CD4-positive, alpha-beta T cell (primary cell): ENCODE results near the gene TEX51. TPM values are rescaled to one million over a fixed set of nuclear protein-coding genes. Genes with fewer than 3 reads are reported as not detected.

Source experiments
- ATAC-seq: fragments of 200-7000 bp; cut with Tn5 transposase; one replicate; pipeline ENCODE4 v1.10.0; 2022; ENCODE audit warnings: mild to moderate bottlenecking; ENCODE audit not compliant: poor library complexity
- CTCF ChIA-PET: fragments of 350-600 bp; sonication (Branson Sonifier 250); formaldehyde crosslinking; loops from one replicate; lab custom pipeline; 2021; ENCODE audit warnings: antibody characterized with exemption, inconsistent platforms; lab: Charles Lee
- POLR2A ChIA-PET: fragments of 350-600 bp; sonication (Branson Sonifier 250); formaldehyde crosslinking; loops from one replicate; lab custom pipeline; 2021; ENCODE audit warnings: antibody characterized with exemption, inconsistent platforms; lab: Charles Lee
- DNase-seq, 14 experiments: peaks; one replicate each; pipeline ENCODE4 v3.0.0-alpha.2; 2013 to 2020; ENCODE audit warnings: mixed read lengths in 2 of 14
- H3K27ac ChIP-seq, 2 donors: one replicate each; pipeline versions ENCODE4 v1.5.1 to v1.7.0; 2013; ENCODE audit warnings: low read length in 2 of 2, low read depth in 1 of 2, mild to moderate bottlenecking in 1 of 2
- H3K27me3 ChIP-seq, 2 experiments: 1 replicate in 1 of 2; 2 replicates in 1 of 2; pipeline versions ENCODE4 v1.6.1 to v1.7.0; 2013; ENCODE audit warnings: low read length in 2 of 2, control low read depth in 1 of 2, mild to moderate bottlenecking in 1 of 2, moderate library complexity in 1 of 2; ENCODE audit not compliant: insufficient read depth in 2 of 2, control insufficient read depth in 1 of 2
- H3K36me3 ChIP-seq: one replicate; pipeline ENCODE4 v1.6.1; 2013; ENCODE audit warnings: low read length, control low read depth; ENCODE audit not compliant: insufficient read depth
- H3K4me1 ChIP-seq: one replicate; pipeline ENCODE4 v1.6.1; 2013; ENCODE audit warnings: low read length, control low read depth; ENCODE audit not compliant: insufficient read depth
- H3K4me3 ChIP-seq: one replicate; pipeline ENCODE4 v1.5.1; 2013; ENCODE audit warnings: mild to moderate bottlenecking, low read length, moderate library complexity
- H3K9me3 ChIP-seq, 2 experiments: 1 replicate in 1 of 2; 2 replicates in 1 of 2; pipeline versions ENCODE4 v1.6.1 to v1.7.0; 2013; ENCODE audit warnings: low read length in 2 of 2, mild to moderate bottlenecking in 2 of 2, control low read depth in 1 of 2, moderate library complexity in 1 of 2; ENCODE audit not compliant: control insufficient read depth in 1 of 2, insufficient read depth in 1 of 2
- H3K27ac Mint-ChIP-seq: one replicate; pipeline ENCODE4 v1.8.0; 2020; ENCODE audit warnings: mixed read lengths
- H3K27me3 Mint-ChIP-seq: one replicate; pipeline ENCODE4 v1.8.0; 2021; ENCODE audit warnings: mixed read lengths
- H3K36me3 Mint-ChIP-seq: one replicate; pipeline ENCODE4 v1.8.0; 2021; ENCODE audit warnings: low read depth, mixed read lengths
- H3K4me1 Mint-ChIP-seq: one replicate; pipeline ENCODE4 v1.8.0; 2021; ENCODE audit warnings: low read depth, mixed read lengths
- H3K4me3 Mint-ChIP-seq: one replicate; pipeline ENCODE4 v1.8.0; 2020; ENCODE audit warnings: mild to moderate bottlenecking, mixed read lengths
- H3K9me3 Mint-ChIP-seq: one replicate; pipeline ENCODE4 v1.8.0; 2020; ENCODE audit warnings: mixed read lengths
- CTCF ChIP-seq: fragments of 200-600 bp; IDR thresholded peaks from one replicate; pipeline ENCODE4 v1.8.0; 2022; ENCODE audit warnings: antibody characterized with exemption, mild to moderate bottlenecking
- intact Hi-C, 2 experiments: fragments of 100-400 bp; cut with DNase I in 1 of 2; cut with micrococcal nuclease in 1 of 2; formaldehyde crosslinking; loops; one replicate each; pipeline versions ENCODE4 v1.15.1 to v1.9.0; 2023 to 2025; cut with DNase I, micrococcal nuclease
- total RNA-seq, 174 experiments: library from RNA in 2 of 174; stranded (reverse) in 2 of 174; gene quantifications; one replicate each; pipeline ENCODE4 v1.2.3 and lab custom pipeline; 2021 to 2026

TEX51 gene
- total RNA-seq, 2 experiments from 2014 or later = not detected

GRCh38 chr2:126879348-126880298 lies 19.1 kb upstream of the TEX51 start:
- no peak for ATAC-seq
- Histone ChIP-seq H3K36me3 (no peaks in the 10 kb centered on the region), H3K4me3 (no peak overlapping the region), H3K27me3 (no peaks in the 10 kb centered on the region), H3K4me1 (no peaks in the 10 kb centered on the region), H3K27ac (no peak overlapping the region), H3K9me3 (peaks cover 15 to 31% of the 10 kb centered on the region in 2 experiments)
- POLR2A ChIA-PET = no interaction called here
- CTCF ChIA-PET = no interaction called here
- no peak for TF ChIP-seq CTCF
- intact Hi-C loops = no loop called here
- Mint-ChIP-seq H3K27me3 (no peaks in the 10 kb centered on the region), H3K27ac (no peak overlapping the region), H3K4me3 (no peak overlapping the region), H3K36me3 (no peaks in the 10 kb centered on the region), H3K4me1 (no peaks in the 10 kb centered on the region), H3K9me3 (peaks cover 12% of the 10 kb centered on the region)
- DNase-seq = no peak

- no peaks in the 10 kb centered on the region for H3K4me1 ChIP-seq
- DNase-seq (no peak), ATAC-seq (no peak)
- no peak overlapping the region for H3K4me3 ChIP-seq
- Mint-ChIP-seq H3K4me1 (no peaks in the 10 kb centered on the region), H3K27me3 (peaks cover 5% of the 10 kb centered on the region), H3K9me3 (peaks cover 5% of the 10 kb centered on the region), H3K36me3 (no peaks in the 10 kb centered on the region), H3K4me3 (no peak overlapping the region), H3K27ac (no peak overlapping the region)
- no peak overlapping the region for H3K27ac ChIP-seq
- ChIA-PET CTCF (no interaction called here), POLR2A (no interaction called here)
- peaks cover 8 to 31% of the 10 kb centered on the region in 2 experiments for H3K9me3 ChIP-seq
- H3K27me3 ChIP-seq = no peaks in the 10 kb centered on the region
- H3K36me3 ChIP-seq = no peaks in the 10 kb centered on the region
- intact Hi-C loops = no loop called here
- TF ChIP-seq CTCF = no peak
Observed at GRCh38 chr2:126880324-126880723, 18.4 kb upstream of the TEX51 start.

GRCh38 chr2:126880817-126881216 lies 17.9 kb upstream of the TEX51 start:
- ChIA-PET CTCF (no interaction called here), POLR2A (no interaction called here)
- no peak for DNase-seq
- Mint-ChIP-seq H3K27me3 (peaks cover 5% of the 10 kb centered on the region), H3K4me3 (no peak overlapping the region), H3K4me1 (no peaks in the 10 kb centered on the region), H3K9me3 (peaks cover under 1% of the 10 kb centered on the region), H3K36me3 (no peaks in the 10 kb centered on the region), H3K27ac (no peak overlapping the region)
- peaks cover under 1% of the 10 kb centered on the region for H3K4me1 ChIP-seq
- no peak overlapping the region for H3K27ac ChIP-seq
- no peaks in the 10 kb centered on the region for H3K36me3 ChIP-seq
- H3K4me3 ChIP-seq = no peak overlapping the region
- no peak for TF ChIP-seq CTCF
- ATAC-seq = no peak
- peaks cover 3 to 31% of the 10 kb centered on the region in 2 experiments for H3K9me3 ChIP-seq
- H3K27me3 ChIP-seq = no peaks in the 10 kb centered on the region
- intact Hi-C loops = no loop called here
